Measurements from ENCODE around the gene CCDC197.

DNA sequence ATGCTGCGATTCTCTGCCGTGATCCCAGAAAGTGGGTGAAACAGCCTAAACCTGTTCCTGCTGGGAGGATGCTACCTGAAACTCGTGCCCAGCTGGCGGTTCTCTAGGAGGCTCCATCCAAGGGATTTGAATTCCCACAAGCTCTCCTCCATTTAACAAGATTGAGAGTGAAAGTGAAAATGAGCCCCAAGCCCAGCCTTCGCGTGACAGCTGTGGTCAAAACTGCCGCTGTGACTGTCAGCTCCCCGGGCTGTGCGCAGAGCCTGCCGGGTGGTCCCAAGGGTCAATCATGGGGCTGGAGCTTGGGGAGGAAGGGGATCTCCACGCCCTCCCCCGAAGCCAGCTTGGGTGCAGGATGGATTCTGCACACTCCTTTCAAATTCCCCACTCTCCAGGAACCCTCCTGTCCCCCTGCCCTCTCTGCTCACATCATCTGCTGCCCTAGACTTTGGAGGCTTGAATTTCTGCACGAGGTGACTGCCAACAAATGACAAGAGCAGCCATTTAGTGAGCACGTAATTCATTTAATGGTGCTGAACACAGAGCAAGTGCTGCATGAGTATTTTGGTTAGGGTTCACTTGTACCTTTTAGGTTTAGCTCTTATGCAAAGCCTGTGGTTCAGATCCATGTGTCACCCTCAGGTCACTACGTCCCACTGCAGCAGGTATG, 26.0 kb upstream of the CCDC197 start:
- TF ChIP-seq ZFP41 (tag by site-specific recombination; IDR thresholded peaks at IDR 0.05; ENCODE audit: borderline replicate concordance): no peak
- no peak for TF ChIP-seq ZNF114 (tag by site-specific recombination; IDR thresholded peaks at IDR 0.05)
- TF ChIP-seq, protein P1, sequence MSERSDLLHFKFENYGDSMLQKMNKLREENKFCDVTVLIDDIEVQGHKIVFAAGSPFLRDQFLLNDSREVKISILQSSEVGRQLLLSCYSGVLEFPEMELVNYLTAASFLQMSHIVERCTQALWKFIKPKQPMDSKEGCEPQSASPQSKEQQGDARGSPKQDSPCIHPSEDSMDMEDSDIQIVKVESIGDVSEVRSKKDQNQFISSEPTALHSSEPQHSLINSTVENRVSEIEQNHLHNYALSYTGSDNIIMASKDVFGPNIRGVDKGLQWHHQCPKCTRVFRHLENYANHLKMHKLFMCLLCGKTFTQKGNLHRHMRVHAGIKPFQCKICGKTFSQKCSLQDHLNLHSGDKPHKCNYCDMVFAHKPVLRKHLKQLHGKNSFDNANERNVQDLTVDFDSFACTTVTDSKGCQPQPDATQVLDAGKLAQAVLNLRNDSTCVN (tag by site-specific recombination; optimal IDR thresholded peaks at IDR 0.05): no peak
- TF ChIP-seq YY1 (tag by site-specific recombination; IDR thresholded peaks at IDR 0.05): no peak
- TF ChIP-seq, protein P2, sequence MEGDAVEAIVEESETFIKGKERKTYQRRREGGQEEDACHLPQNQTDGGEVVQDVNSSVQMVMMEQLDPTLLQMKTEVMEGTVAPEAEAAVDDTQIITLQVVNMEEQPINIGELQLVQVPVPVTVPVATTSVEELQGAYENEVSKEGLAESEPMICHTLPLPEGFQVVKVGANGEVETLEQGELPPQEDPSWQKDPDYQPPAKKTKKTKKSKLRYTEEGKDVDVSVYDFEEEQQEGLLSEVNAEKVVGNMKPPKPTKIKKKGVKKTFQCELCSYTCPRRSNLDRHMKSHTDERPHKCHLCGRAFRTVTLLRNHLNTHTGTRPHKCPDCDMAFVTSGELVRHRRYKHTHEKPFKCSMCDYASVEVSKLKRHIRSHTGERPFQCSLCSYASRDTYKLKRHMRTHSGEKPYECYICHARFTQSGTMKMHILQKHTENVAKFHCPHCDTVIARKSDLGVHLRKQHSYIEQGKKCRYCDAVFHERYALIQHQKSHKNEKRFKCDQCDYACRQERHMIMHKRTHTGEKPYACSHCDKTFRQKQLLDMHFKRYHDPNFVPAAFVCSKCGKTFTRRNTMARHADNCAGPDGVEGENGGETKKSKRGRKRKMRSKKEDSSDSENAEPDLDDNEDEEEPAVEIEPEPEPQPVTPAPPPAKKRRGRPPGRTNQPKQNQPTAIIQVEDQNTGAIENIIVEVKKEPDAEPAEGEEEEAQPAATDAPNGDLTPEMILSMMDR (tag by site-specific recombination; IDR thresholded peaks at IDR 0.05): no peak
- no peak for TF ChIP-seq BCL11B (tag by site-specific recombination; IDR thresholded peaks at IDR 0.05; ENCODE audit: low read depth)
- no peak for TF ChIP-seq ZNF514 (tag by site-specific recombination; IDR thresholded peaks at IDR 0.05)
